HCT116 (cell line): ENCODE data around the gene AUTS2. TPM values are rescaled to one million over a fixed set of nuclear protein-coding genes. Genes with fewer than 3 reads are reported as not detected.

Experiments
- ATAC-seq: fragments of 200-7000 bp; cut with Tn5 transposase; 2 replicates; pipeline ENCODE4 v1.9.1; 2020; ENCODE audit warnings: mild to moderate bottlenecking, moderate library complexity
- BruUV-seq: library from RNA; stranded (reverse); fragments of 400-500 nt; replicated peaks from 2 replicates; lab custom pipeline; 2021; lab: Mats Ljungman, UMichigan
- CTCF ChIA-PET: fragments of 300-600 bp; sonication (Branson Sonifier 250); formaldehyde crosslinking; loops from one replicate; lab custom pipeline; 2021; ENCODE audit warnings: antibody characterized with exemption; lab: Charles Lee
- POLR2A ChIA-PET: fragments of 300-600, 350-600 bp; sonication (Branson Sonifier 250); formaldehyde crosslinking; loops from one replicate; lab custom pipeline; 2021; ENCODE audit warnings: antibody characterized with exemption; lab: Charles Lee
- RAD21 ChIA-PET, 2 experiments: fragments of 300-600 bp; sonication (Branson Sonifier 250); formaldehyde crosslinking; loops; one replicate each; lab custom pipeline; 2023; ENCODE audit warnings: low total read pairs in 2 of 2; ENCODE audit not compliant: uncharacterized antibody in 2 of 2, unreplicated experiment in 2 of 2, low non-redundant PET in 1 of 2; lab: Charles Lee
- DNase-seq: peaks from one replicate; pipeline ENCODE4 v3.0.0-alpha.2; 2010; ENCODE audit warnings: low read depth, low spot score
- H2AFZ ChIP-seq: fragments of 200-600 bp; shearing (Covaris generic), sonication (generic); 2 replicates; pipeline ENCODE4 v1.6.1; 2017; ENCODE audit warnings: low read depth, mixed run types, mixed read lengths, antibody characterized with exemption, low read length; ENCODE audit not compliant: poor library complexity, severe bottlenecking
- H3K27ac ChIP-seq: 2 replicates; pipeline ENCODE4 v1.5.1; 2012; ENCODE audit warnings: low read depth, low read length
- H3K27me3 ChIP-seq: fragments of 200-600 bp; sonication (generic); 2 replicates; pipeline ENCODE4 v1.6.1; 2016; ENCODE audit warnings: mixed run types, low read length, mixed read lengths; ENCODE audit not compliant: insufficient read depth
- H3K36me3 ChIP-seq, 2 experiments: fragments of 200-500 bp in 1 of 2; fragments of 200-600 bp in 1 of 2; sonication (Bioruptor generic) in 1 of 2; sonication (generic) in 1 of 2; 2 replicates each; pipeline versions ENCODE4 v1.5.1 to v1.6.1; 2014 to 2016; ENCODE audit warnings: low read length in 2 of 2, inconsistent platforms in 1 of 2, mixed read lengths in 1 of 2, mixed run types in 1 of 2; ENCODE audit not compliant: insufficient read depth in 2 of 2, control insufficient read depth in 1 of 2
- H3K4me1 ChIP-seq, 2 experiments: fragments of 200-600 bp in 1 of 2; sonication (generic) in 1 of 2; 2 replicates each; pipeline versions ENCODE4 v1.5.1 to v1.6.1; 2012 to 2017; ENCODE audit warnings: low read length in 2 of 2, inconsistent platforms in 1 of 2, mild to moderate bottlenecking in 1 of 2, mixed read lengths in 1 of 2, mixed run types in 1 of 2, moderate library complexity in 1 of 2; ENCODE audit not compliant: insufficient read depth in 2 of 2, control insufficient read depth in 1 of 2
- H3K4me2 ChIP-seq: fragments of 200-600 bp; sonication (generic); 2 replicates; pipeline ENCODE4 v1.6.1; 2017; ENCODE audit warnings: mixed run types, low read length, mixed read lengths
- H3K4me3 ChIP-seq, 2 experiments: fragments of 200-600 bp in 1 of 2; sonication (generic) in 1 of 2; replicated peaks in 1 of 2; 2 replicates each; pipeline ENCODE4 v1.5.1; 2011 to 2016; ENCODE audit warnings: low read length in 2 of 2, control low read depth in 1 of 2, low read depth in 1 of 2, mild to moderate bottlenecking in 1 of 2, mixed read lengths in 1 of 2, mixed run types in 1 of 2
- H3K79me2 ChIP-seq: fragments of 200-600 bp; sonication (generic); 2 replicates; pipeline ENCODE4 v1.6.1; 2017; ENCODE audit warnings: mild to moderate bottlenecking, mixed run types, low read length, moderate library complexity, mixed read lengths; ENCODE audit not compliant: insufficient read depth
- H3K9ac ChIP-seq: fragments of 200-600 bp; sonication (generic); 2 replicates; pipeline ENCODE4 v1.6.1; 2016; ENCODE audit warnings: low read length, mixed read lengths
- H3K9me2 ChIP-seq: fragments of 200-600 bp; sonication (generic), shearing (Covaris generic); 2 replicates; pipeline ENCODE4 v1.6.1; 2017; ENCODE audit warnings: mixed run types, mild to moderate bottlenecking, moderate library complexity; ENCODE audit not compliant: insufficient read depth
- H3K9me3 ChIP-seq, 2 experiments: fragments of 200-500 bp in 1 of 2; fragments of 200-600 bp in 1 of 2; sonication (Bioruptor generic) in 1 of 2; sonication (generic) in 1 of 2; 2 replicates each; pipeline ENCODE4 v1.6.1; 2014 to 2017; ENCODE audit warnings: low read length in 2 of 2, mixed read lengths in 2 of 2, inconsistent platforms in 1 of 2, low read depth in 1 of 2, mild to moderate bottlenecking in 1 of 2, mixed run types in 1 of 2, moderate library complexity in 1 of 2; ENCODE audit not compliant: control insufficient read depth in 1 of 2, insufficient read depth in 1 of 2
- H4K20me1 ChIP-seq: fragments of 200-600 bp; sonication (generic), shearing (Covaris generic); 2 replicates; pipeline ENCODE4 v1.6.1; 2017; ENCODE audit warnings: mixed run types, mild to moderate bottlenecking, moderate library complexity; ENCODE audit not compliant: insufficient read depth
- CBX3 ChIP-seq: IDR thresholded peaks from 2 replicates; pipeline ENCODE4 v1.6.1; 2012; ENCODE audit warnings: low read depth
- CEBPB ChIP-seq: IDR thresholded peaks from 2 replicates; pipeline ENCODE4 v1.6.1; 2012; ENCODE audit warnings: low read depth
- EGR1 ChIP-seq: IDR thresholded peaks from 2 replicates; pipeline ENCODE4 v1.6.1; 2012; ENCODE audit warnings: low read depth
- ELF1 ChIP-seq: IDR thresholded peaks from 2 replicates; pipeline ENCODE4 v1.6.1; 2012; ENCODE audit warnings: low read depth, borderline replicate concordance
- EZH2 ChIP-seq: fragments of 200-600 bp; sonication (generic); IDR thresholded peaks from 2 replicates; pipeline ENCODE4 v1.6.1; 2017; ENCODE audit warnings: antibody characterized with exemption, mixed run types
- EZH2phosphoT487 ChIP-seq: fragments of 200-600 bp; IDR thresholded peaks from 2 replicates; pipeline ENCODE4 v1.6.1; 2018; ENCODE audit warnings: antibody characterized with exemption, borderline replicate concordance
- FOSL1 ChIP-seq: IDR thresholded peaks from 2 replicates; pipeline ENCODE4 v1.6.1; 2012; ENCODE audit warnings: low read depth
- JUND ChIP-seq: IDR thresholded peaks from 2 replicates; pipeline ENCODE4 v1.6.1; 2012
- POLR2A ChIP-seq: IDR thresholded peaks from 2 replicates; pipeline ENCODE4 v1.7.0; 2011; ENCODE audit warnings: borderline replicate concordance; ENCODE audit not compliant: insufficient read depth, insufficient read length; ENCODE audit errors: extremely low read depth
- POLR2AphosphoS5 ChIP-seq: IDR thresholded peaks from 2 replicates; pipeline ENCODE4 v1.6.1; 2011; ENCODE audit warnings: mild to moderate bottlenecking, low read depth, low read length, moderate library complexity
- RAD21 ChIP-seq: IDR thresholded peaks from 2 replicates; pipeline ENCODE4 v1.6.1; 2012; ENCODE audit warnings: low read depth, mild to moderate bottlenecking
- REST ChIP-seq: IDR thresholded peaks from 2 replicates; pipeline ENCODE4 v1.6.1; 2012; ENCODE audit warnings: low read depth
- SIN3A ChIP-seq: IDR thresholded peaks from 2 replicates; pipeline ENCODE4 v1.6.1; 2012; ENCODE audit warnings: low read depth
- SP1 ChIP-seq: IDR thresholded peaks from 2 replicates; pipeline ENCODE4 v1.6.1; 2012; ENCODE audit warnings: low read depth
- SRF ChIP-seq: IDR thresholded peaks from 2 replicates; pipeline ENCODE4 v1.6.1; 2012; ENCODE audit warnings: low read depth
- TCF7L2 ChIP-seq: IDR thresholded peaks from 2 replicates; pipeline ENCODE4 v1.7.0; 2011; ENCODE audit warnings: borderline replicate concordance, inconsistent platforms; ENCODE audit not compliant: insufficient read depth, insufficient read length; ENCODE audit errors: extremely low read depth
- ZBTB33 ChIP-seq: IDR thresholded peaks from 2 replicates; pipeline ENCODE4 v1.6.1; 2011; ENCODE audit warnings: mild to moderate bottlenecking, low read length, moderate library complexity; ENCODE audit not compliant: insufficient replicate concordance; ENCODE audit errors: extremely low read depth
- ZFX ChIP-seq: fragments of 450-650 bp; IDR thresholded peaks from 2 replicates; pipeline ENCODE4 v1.6.1; 2017
- ZNF274 ChIP-seq: fragments of 200-500 bp; sonication (Bioruptor generic); IDR thresholded peaks from 2 replicates; pipeline ENCODE4 v1.6.1; 2014; ENCODE audit warnings: mild to moderate bottlenecking, low read depth, low read length, inconsistent platforms
- intact Hi-C: fragments of 100-400 bp; cut with micrococcal nuclease; formaldehyde crosslinking; loops from 2 replicates; pipeline ENCODE4 v1.10.0; 2022
- total RNA-seq: library from RNA; stranded (reverse); gene quantifications from one replicate; pipeline ENCODE4 v1.2.1, GENCODE V29; 2021; ENCODE audit not compliant: unreplicated experiment

AUTS2 gene
- total RNA-seq, 1 experiment from 2014 or later = 0.93 TPM

GRCh38 chr7:70700941-70701425 lies 1102.7 kb downstream of the AUTS2 start:
- ATAC-seq = no peak
- ChIA-PET RAD21 (no interaction called here), CTCF (no interaction called here), POLR2A (no interaction called here)
- Histone ChIP-seq H3K27ac (no peak overlapping the region), H3K27me3 (no peaks in the 10 kb centered on the region), H2AFZ (no peak overlapping the region), H3K9ac (no peak overlapping the region), H3K4me2 (no peak overlapping the region), H3K36me3 (no peaks in the 10 kb centered on the region), H3K4me3 (no peak overlapping the region), H3K9me2 (no peaks in the 10 kb centered on the region), H4K20me1 (no peaks in the 10 kb centered on the region), H3K79me2 (no peaks in the 10 kb centered on the region), H3K4me1 (no peaks in the 10 kb centered on the region), H3K9me3 (peaks cover 0 to 18% of the 10 kb centered on the region in 2 experiments; a peak in 2 of 4 replicates)
- no peak for DNase-seq
- no TSS peak for BruUV-seq
- intact Hi-C loops = no loop called here
- no peak for TF ChIP-seq EZH2phosphoT487
- TF ChIP-seq JUND = no peak
- TF ChIP-seq ZNF274 = no peak
- no peak for TF ChIP-seq ZBTB33
- no peak for TF ChIP-seq CEBPB
- TF ChIP-seq RAD21 = no peak
- no peak for TF ChIP-seq SP1
- no peak for TF ChIP-seq CBX3
- no peak for TF ChIP-seq ELF1
- TF ChIP-seq EGR1 = no peak
- no peak for TF ChIP-seq POLR2AphosphoS5
- TF ChIP-seq REST = no peak
- no peak for TF ChIP-seq ZFX
- no peak for TF ChIP-seq EZH2
- TF ChIP-seq SRF = no peak
- TF ChIP-seq POLR2A = no peak
- TF ChIP-seq TCF7L2 = no peak
- no peak for TF ChIP-seq FOSL1
- TF ChIP-seq SIN3A = no peak
